Measurements from ENCODE around the gene C1orf141.
"Not testable (repeated sequence)": the region's sequence is repeated elsewhere in the genome, so short reads cannot be mapped to it uniquely, and the experiment has no call there.

Gene C1orf141

GRCh38 chr1:67084765-67085318, 49.9 kb downstream of the C1orf141 start:
- no peak for DNase-seq

- DNase-seq, result no peak
Measured at GRCh38 chr1:67078291-67078690, 56.5 kb downstream of the C1orf141 start.

GRCh38 chr1:67077593-67077992, 57.2 kb downstream of the C1orf141 start:
- DNase-seq, result no peak

DNA sequence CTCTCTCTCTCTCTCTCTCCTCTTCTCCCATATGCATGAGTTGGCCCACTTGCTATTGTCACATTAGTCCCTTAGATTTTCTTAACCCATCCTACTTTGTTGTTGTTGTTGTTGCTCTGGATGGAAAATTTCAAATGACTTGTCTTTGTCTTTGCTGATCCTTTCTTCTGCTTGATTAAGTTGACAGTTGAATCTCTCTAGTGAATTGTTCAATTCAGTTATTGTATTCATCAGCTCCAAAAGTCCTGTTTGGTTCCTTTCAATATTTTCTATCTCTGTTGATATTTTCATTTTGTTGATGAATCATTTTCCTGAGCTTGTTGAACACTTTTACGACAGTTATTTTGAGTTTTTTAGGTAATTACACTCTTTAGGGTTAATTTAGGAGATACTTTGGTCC, 62.0 kb downstream of the C1orf141 start:
- DNase-seq, result no peak

DNA sequence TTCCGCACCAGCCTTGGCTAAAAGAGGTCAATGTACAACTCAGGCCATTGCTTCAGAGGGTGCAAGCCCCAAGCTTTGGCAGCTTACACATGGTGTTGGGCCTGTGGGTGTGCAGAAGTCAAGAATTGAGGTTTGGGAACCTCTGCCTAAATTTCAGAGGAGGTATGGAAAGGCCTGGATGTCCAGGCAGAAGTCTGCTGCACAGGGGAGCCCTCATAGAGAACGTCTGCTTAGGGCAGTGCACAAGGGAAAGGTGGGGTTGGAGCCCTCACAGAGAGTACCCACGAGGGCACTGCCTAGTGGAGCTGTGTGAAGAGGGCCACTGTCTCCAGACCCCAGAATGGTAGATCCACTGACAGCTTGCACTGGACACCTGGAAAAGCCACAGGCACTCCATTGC, 67.1 kb downstream of the C1orf141 start:
- DNase-seq, result not testable (repeated sequence)

GRCh38 chr1:67062412-67062811, 72.4 kb downstream of the C1orf141 start:
- no peak for DNase-seq

DNA sequence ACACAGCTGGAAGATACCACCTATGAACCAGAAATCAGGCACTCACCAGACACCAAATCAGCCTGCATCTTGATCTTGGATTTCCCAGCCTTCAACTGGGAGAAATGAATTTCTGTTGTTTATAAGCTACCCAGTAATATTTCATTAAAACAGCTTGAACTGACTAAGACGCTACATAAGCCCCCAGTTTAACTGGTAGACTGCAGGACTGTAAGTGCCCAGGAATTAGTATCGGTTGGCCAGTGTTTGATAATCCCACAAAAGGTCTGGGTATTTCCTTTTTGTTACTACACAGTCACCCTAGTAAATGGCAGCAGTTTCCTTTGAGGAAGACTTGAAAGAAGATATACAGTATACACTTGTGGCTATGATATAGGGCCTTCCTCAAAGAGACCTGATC, 73.5 kb downstream of the C1orf141 start:
- no peak for DNase-seq

DNA sequence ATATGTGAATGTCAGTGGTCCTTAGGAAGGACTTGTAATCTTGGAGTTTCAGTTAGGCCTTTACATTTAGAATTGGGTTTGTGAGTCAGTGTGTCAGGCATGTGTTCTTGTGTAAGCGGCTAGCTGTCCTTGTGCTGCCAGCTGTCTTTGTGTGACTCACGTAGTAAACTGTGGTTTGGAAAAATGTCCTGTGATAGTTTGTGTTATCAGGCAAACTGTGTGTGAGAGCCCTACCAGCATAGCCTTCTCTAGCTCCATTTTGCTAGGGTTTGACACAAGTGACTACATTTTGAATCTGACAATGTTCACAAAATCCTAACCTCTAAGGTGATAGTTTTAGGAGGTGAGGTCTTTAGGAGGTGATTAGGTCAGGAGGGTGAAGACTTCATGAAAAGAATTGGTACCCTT, 74.0 kb downstream of the C1orf141 start:
- no peak for DNase-seq

GRCh38 chr1:67059346-67059745, 75.4 kb downstream of the C1orf141 start:
- DNase-seq, result no peak

- no peak for DNase-seq
Measured at GRCh38 chr1:67058761-67059160, 76.0 kb downstream of the C1orf141 start.

DNA sequence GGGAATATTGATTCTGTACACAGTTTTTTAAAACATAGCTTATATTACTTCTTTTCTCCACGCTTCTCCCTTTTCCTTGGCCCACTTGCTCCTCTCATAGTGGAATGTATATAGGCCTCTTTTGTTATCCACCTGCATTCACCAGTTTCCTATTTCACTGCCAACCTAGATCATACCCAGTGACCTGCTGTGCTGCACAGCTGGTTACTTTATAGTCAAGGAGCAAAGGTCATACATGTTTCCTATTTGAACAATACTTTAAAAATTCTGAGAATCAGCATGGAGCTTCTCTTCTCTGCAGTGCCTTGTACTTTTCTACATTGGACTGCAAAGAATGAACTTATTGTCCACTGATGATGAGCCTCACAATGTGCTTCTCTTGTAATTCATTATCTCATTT, 76.5 kb downstream of the C1orf141 start:
- DNase-seq, result no peak

DNA sequence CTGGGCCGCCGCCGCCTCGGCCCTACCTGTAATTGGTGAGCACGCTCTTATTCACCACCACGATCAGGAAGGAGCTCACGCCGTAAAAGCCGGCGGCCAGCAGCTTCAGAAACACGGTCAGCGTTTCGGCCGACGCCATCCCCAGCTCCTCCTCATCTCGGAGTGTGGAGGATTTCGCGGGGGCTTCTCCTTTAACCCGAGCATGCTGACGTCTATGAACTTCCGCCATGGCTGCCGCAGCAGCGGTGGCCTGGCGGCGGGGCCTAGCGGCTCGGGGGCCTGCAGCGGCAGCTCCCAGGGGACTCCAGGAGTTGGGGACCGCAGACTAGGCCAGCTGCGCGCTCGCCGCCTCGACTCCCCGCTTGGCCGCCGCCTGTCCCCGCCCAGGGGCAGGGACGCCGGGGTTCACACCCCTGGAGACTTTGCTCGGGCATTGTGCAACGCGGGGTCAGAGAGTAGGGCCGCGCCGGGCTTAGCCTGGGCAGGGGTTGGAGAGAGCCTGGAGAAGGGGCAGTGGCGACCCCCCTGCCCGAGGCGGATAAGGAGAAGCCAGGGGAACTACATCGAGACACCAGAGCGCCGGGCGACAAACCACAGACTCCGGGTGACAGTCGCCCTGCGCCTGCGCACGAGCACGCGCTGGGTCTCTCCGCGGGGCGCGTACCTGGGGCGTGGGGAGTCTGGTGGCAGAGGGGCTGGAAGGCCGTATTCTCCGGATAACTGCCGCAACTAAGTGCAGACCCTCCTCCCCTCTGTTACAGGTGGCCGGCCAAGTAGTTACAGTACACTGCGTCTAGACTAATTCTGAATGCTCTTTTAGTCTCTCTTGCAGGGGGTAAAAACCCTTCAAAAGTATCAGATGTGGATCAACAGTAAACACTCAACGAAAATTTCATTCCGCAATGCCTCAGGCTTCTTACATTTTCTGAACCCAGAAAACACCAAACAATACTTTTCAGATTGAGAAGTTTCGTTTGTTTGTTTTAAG, 80.7 kb downstream of the C1orf141 start, which contains the start of gene SLC35D1:
SLC35D1 (minus strand) TSS at position 364 of the 988 bp plus-strand sequence; CDS start at position 229, 135 bp downstream.
- DNase-seq, result peak; percentile 46 to 79

- no peak for DNase-seq
Measured at GRCh38 chr1:67053535-67053784, 81.3 kb downstream of the C1orf141 start.

GRCh38 chr1:67052741-67053534, 81.8 kb downstream of the C1orf141 start:
- DNase-seq, result no peak

DNA sequence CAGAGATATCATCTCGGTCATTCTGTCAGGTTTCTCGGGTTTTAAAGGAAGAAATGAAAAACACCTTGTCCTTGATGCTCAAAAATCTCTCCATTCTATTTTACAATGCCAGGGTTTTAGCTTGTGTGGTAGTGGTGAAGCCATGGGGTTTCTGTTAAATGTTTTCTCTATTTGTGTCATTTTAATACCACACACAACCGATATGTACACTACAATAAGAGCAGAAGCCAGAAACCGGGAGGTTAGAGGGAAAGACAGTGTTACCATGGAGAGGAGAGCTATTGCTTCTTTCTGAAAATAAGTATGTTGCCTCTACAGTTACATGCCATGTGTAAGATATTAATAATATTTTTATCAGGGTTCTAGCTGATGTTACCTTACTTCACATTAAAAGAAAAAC, 83.6 kb downstream of the C1orf141 start:
- DNase-seq, result no peak

- no peak for DNase-seq
Measured at GRCh38 chr1:67044631-67045270, 90.0 kb downstream of the C1orf141 start.

GRCh38 chr1:67043366-67043765, 91.4 kb downstream of the C1orf141 start:
- DNase-seq, result no peak

Data from NCI-H446 (cell line).